Ovary (tissue), 9 donors: ENCODE measurements around the gene BICDL2. TPM values are rescaled to one million over a fixed set of nuclear protein-coding genes. Genes with fewer than 3 reads are reported as not detected.

Source experiments
- DNase-seq, 5 donors: peaks; one replicate each; pipeline ENCODE4 v3.0.0-alpha.2; 2019 to 2020
- H3K27ac ChIP-seq, 2 donors: fragments of 200-600 bp; one replicate each; pipeline versions ENCODE4 v1.5.1 to v1.8.0; 2019 to 2022
- H3K27me3 ChIP-seq: fragments of 200-600 bp; one replicate; pipeline ENCODE4 v1.8.0; 2022
- H3K36me3 ChIP-seq: fragments of 200-600 bp; sonication (generic); one replicate; pipeline ENCODE4 v1.5.1; 2019
- H3K4me1 ChIP-seq: one replicate; pipeline ENCODE4 v1.8.1; 2013; ENCODE audit warnings: mild to moderate bottlenecking, moderate library complexity; ENCODE audit not compliant: insufficient read depth
- H3K4me3 ChIP-seq: fragments of 200-600 bp; sonication (generic); one replicate; pipeline ENCODE4 v1.5.1; 2017
- H3K9me3 ChIP-seq, 2 donors: fragments of 200-600 bp in 1 of 2; sonication (generic) in 1 of 2; one replicate each; pipeline versions ENCODE4 v1.5.1 to v1.8.1; 2013 to 2019; ENCODE audit warnings: mild to moderate bottlenecking in 1 of 2, moderate library complexity in 1 of 2
- EP300 ChIP-seq: sonication (generic); formaldehyde crosslinking; IDR thresholded peaks from one replicate; pipeline ENCODE4 v1.6.1; 2017; ENCODE audit warnings: antibody characterized with exemption
- POLR2A ChIP-seq: fragments of 450-650 bp; IDR thresholded peaks from one replicate; pipeline ENCODE4 v1.6.1; 2017; ENCODE audit warnings: antibody characterized with exemption, mild to moderate bottlenecking, moderate library complexity
- WGBS, 3 donors: extraction: QIAGEN DNeasy Blood & Tissue Kit in 1 of 3; methylation state at CpG; one replicate each; pipeline versions ENCODE4 v1.1.5 to v1.1.7; 2013 to 2017; 5-methylcytosine and 5-hydroxymethylcytosine counted together
- intact Hi-C, 4 donors: fragments of 100-400 bp; cut with DNase I; formaldehyde crosslinking; loops; one replicate each; pipeline versions ENCODE4 v1.11.0 to v1.15.1; 2022 to 2023
- polyA plus RNA-seq, 2 donors: library from polyadenylated mRNA; stranded (reverse); fragments of 200-250 nt in 1 of 2; fragments of 350-450 nt in 1 of 2; fragmentation: Illumina TruSeq in 1 of 2; extraction: RNeasy Lipid Tissue Mini Kit (QIAGEN cat#74804) in 1 of 2; gene quantifications; one replicate each; pipeline ENCODE4 v1.2.3, GENCODE V29; 2013 to 2014
- total RNA-seq, 7 donors: library from RNA; depleted of rRNA in 2 of 7; stranded (reverse); fragments of >200 nt in 2 of 7; fragmentation: NEBNext Ultra II Directional in 3 of 7; extraction: Animal tissue kit (Norgen Biotek cat#: 25700) in 3 of 7; gene quantifications; one replicate each; pipeline versions ENCODE4 v1.1.0 to v1.2.4, GENCODE V29; 2016 to 2023
- TF ChIP-seq, protein P1 (sequence below), 3 donors: fragments of 450-650 bp in 2 of 3; fragments of 200-600 bp in 1 of 3; IDR thresholded peaks; one replicate each; pipeline versions ENCODE4 v1.5.1 to v1.8.0; 2016 to 2022; ENCODE audit warnings: antibody characterized with exemption in 3 of 3, mild to moderate bottlenecking in 1 of 3
- donor health status: DM: no; HTN: no; CAD: no; lungs with moderate emphysema.
- donor health status: DM: no; HTN: no; CAD: no.
- donor health status: Bipolar disorder and iron deficiency.
- donor health status: DM: yes; HTN: yes; CAD: no.
- donor health status: DM: no; HTN: no; CAD: no.
- donor health status: DM: yes; HTN: yes; CAD: no.

The BICDL2 gene
- total and polyA plus RNA-seq, 9 donors: 0.02 to 21.9 (median 1.3) TPM; not detected in 3

DNA sequence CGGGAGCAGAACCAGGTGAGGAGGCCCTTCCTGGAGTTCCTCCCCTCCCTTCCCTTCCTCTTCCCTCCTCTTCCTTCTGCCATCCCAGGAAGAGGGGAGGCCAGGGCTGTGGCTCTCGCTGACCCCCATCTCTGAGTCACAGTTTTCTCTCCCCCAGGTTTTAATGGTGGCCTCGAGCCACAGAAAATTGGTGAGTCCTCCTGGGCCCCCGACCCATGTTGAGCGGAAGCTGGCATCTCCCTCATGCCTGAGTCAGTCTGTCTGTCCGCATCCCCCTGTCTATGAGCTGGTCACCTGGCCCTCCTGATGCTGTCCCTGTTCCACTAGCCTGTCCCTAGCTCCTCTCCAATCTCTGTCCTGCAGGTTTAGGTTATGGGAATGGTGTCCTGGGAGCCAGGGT lies 36.8 kb downstream of the BICDL2 start:
- 67 to 76% (median 71%) methylated on average over 6 of the region's 6 CpGs for WGBS, 3 donors
- intact Hi-C loops: no loop called here
- no peak for DNase-seq
- H3K4me1 ChIP-seq: no peaks in the 10 kb centered on the region
- H3K27me3 ChIP-seq: no peaks in the 10 kb centered on the region
- H3K9me3 ChIP-seq: no peaks in the 10 kb centered on the region
- H3K4me3 ChIP-seq: no peak overlapping the region
- no peak overlapping the region for H3K27ac ChIP-seq
- H3K36me3 ChIP-seq: no peaks in the 10 kb centered on the region
- TF ChIP-seq, protein P1, sequence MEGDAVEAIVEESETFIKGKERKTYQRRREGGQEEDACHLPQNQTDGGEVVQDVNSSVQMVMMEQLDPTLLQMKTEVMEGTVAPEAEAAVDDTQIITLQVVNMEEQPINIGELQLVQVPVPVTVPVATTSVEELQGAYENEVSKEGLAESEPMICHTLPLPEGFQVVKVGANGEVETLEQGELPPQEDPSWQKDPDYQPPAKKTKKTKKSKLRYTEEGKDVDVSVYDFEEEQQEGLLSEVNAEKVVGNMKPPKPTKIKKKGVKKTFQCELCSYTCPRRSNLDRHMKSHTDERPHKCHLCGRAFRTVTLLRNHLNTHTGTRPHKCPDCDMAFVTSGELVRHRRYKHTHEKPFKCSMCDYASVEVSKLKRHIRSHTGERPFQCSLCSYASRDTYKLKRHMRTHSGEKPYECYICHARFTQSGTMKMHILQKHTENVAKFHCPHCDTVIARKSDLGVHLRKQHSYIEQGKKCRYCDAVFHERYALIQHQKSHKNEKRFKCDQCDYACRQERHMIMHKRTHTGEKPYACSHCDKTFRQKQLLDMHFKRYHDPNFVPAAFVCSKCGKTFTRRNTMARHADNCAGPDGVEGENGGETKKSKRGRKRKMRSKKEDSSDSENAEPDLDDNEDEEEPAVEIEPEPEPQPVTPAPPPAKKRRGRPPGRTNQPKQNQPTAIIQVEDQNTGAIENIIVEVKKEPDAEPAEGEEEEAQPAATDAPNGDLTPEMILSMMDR (IDR thresholded peaks at IDR 0.05): no peak
- TF ChIP-seq EP300: no peak
- TF ChIP-seq POLR2A: no peak

DNA sequence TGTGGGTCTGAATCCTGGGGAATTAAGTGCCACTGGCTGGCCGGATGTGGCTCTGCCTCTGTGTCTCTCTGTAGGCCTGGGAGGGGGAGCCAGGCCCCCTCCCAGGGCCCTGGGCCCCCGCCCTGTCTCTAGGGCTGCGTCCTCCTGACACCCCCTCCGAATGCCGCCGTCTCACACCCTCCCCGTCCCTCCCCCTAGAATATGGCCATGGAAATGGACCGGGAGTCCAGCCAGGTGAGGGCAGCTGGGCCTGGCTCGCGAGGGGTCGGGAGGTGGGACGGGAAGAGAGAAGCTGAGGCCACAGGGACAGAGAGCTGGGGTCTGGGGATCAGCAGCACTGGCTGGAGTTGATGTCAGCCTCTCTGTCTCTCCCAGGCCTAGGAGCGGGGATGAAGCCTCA lies 40.4 kb downstream of the BICDL2 start:
- Histone ChIP-seq H3K27ac (no peak overlapping the region), H3K36me3 (no peaks in the 10 kb centered on the region), H3K4me3 (no peak overlapping the region), H3K9me3 (no peaks in the 10 kb centered on the region), H3K4me1 (no peaks in the 10 kb centered on the region), H3K27me3 (no peaks in the 10 kb centered on the region)
- TF ChIP-seq EP300 (no peak), POLR2A (no peak)
- TF ChIP-seq, protein P1 (IDR thresholded peaks at IDR 0.05): no peak
- intact Hi-C loops: no loop called here
- WGBS, 3 donors: 39 to 51% (median 47%) methylated on average over 13 of the region's 13 CpGs
- DNase-seq: no peak

DNA sequence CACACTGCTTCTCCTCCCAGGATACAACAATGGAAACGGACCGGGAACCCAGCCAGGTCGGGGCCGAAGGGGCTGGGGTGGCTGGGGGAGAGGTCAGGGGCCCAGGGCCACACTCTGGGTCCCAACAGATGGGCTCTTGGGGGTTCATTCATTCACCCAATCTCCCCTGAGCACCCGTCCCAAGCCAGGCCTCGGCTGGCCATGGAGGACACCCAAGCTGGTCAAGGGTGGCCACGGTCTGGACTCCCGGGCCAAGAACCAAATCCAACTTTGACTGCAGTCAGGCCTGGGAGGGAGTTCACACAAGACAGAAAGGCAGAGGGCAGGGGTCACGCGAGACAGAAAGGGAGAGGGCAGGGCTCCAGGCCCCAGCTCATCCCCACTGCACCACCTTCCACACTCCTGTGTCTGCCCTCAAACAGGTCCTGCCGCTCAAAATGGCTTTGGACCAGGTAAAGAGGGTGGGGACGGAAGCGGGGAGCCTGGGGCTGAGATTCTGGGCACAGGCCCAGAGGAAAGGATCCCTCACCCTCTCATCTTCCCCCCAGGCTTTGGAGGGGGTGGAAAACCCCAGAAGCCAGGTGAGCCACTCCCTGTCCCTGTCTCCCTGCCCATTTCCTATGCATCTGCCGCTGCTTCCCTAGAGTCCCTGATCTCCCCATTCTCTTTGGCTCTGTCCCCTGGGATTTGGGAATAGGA lies 44.2 kb downstream of the BICDL2 start:
- Histone ChIP-seq H3K27ac (no peak overlapping the region), H3K4me3 (no peak overlapping the region), H3K27me3 (no peaks in the 10 kb centered on the region), H3K9me3 (no peaks in the 10 kb centered on the region), H3K4me1 (no peaks in the 10 kb centered on the region), H3K36me3 (no peaks in the 10 kb centered on the region)
- 84 to 87% (median 86%) methylated on average over 14 of the region's 14 CpGs for WGBS, 3 donors
- intact Hi-C loops: no loop called here
- TF ChIP-seq, protein P1 (IDR thresholded peaks at IDR 0.05): no peak
- no peak for TF ChIP-seq EP300
- no peak for DNase-seq

DNA sequence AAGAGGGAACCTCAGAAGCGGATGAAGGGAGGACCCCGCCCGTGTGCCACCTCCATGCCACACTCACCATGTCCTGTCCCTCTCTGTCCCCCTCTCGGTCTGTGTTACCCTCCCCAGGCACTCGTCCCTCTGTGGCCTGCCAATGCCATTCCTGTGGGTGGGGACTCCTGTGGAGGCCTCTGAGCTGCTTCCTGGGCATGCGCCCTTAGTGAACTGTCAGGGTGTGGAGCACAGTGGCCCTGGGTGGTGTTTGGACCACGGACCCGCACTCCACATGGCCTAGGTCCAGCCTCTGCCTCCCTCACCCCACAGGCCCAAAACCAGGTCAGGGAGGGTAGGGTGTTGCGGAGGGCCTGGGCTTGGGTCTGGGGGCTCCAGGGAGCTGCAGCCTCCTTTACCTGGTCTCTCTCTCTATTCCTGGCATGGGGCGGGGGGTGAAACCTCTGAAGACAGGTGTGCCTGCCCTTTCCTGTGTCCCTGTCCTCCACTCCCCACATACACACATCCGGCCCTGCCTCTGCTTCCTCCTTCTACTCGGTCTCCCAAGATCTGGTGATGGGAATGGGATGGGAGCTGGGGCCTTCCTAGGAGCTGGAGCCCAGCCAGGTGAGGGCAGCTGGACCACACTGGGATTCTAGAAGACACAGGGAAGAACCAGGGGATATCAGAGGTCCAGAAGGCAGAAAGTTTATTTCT lies 45.0 kb downstream of the BICDL2 start:
- Histone ChIP-seq H3K36me3 (no peaks in the 10 kb centered on the region), H3K4me3 (no peak overlapping the region), H3K9me3 (no peaks in the 10 kb centered on the region), H3K27me3 (no peaks in the 10 kb centered on the region), H3K4me1 (no peaks in the 10 kb centered on the region), H3K27ac (no peak overlapping the region)
- intact Hi-C loops: no loop called here
- no peak for TF ChIP-seq EP300
- TF ChIP-seq POLR2A: no peak
- TF ChIP-seq, protein P1 (IDR thresholded peaks at IDR 0.05): no peak
- 82 to 85% (median 85%) methylated on average over 12 of the region's 12 CpGs for WGBS, 3 donors
- DNase-seq: no peak
